Left colon (tissue), 2 donors: ENCODE results near the gene TSSK2. TPM values are rescaled to one million over a fixed set of nuclear protein-coding genes. Genes with fewer than 3 reads are reported as not detected.

Experiments used
- ATAC-seq: fragments of 200-7000 bp; cut with Tn5 transposase; one replicate; pipeline ENCODE4 v1.9.1; 2020; ENCODE audit warnings: mild to moderate bottlenecking, moderate library complexity
- DNase-seq, 2 donors: peaks; one replicate each; pipeline ENCODE4 v3.0.0-alpha.2; 2020
- intact Hi-C, 2 donors: fragments of 100-400 bp; cut with DNase I in 1 of 2; cut with micrococcal nuclease in 1 of 2; formaldehyde crosslinking; loops; one replicate each; pipeline versions ENCODE4 v1.11.2 to v1.14.0; 2022; cut with DNase I, micrococcal nuclease
- total RNA-seq, 2 donors: library from RNA; stranded (reverse); fragmentation: NEBNext Ultra II Directional; extraction: Animal tissue kit (Norgen Biotek cat#: 25700); gene quantifications; one replicate each; pipeline ENCODE4 v1.2.1, GENCODE V29; 2021
- donor health status: DM: no; HTN: no; CAD: no.
- donor health status: DM: yes; HTN: yes; CAD: no.

TSSK2 gene
- total RNA-seq, 2 donors from 2014 or later: not detected

DNA sequence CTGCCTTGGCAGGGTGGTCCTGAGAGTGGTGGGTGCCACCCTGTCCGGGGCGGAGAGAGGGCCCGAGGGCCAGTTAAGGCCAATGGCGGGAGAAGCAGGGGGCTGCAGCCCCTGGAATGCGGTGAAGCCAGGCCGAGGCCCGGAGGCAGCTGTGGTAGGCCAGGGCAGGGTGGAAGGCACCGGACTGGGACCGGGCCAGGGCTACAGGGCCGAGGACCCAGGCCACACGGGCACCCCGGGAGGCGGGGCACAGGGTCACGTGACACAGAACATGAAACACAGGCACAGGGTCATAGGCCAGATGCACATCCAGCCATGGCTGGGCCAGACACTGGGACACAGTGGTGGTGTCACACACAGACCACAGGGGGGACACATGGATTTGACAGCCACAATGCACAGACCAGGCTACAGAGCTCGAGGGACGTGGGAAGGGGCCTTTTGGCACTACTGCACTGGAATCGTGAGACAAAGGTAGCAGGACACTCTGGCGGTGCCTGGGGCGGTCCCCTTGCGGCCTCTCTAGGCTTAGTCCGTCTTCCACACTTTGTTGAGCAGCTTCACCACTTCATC lies 44.6 kb downstream of the TSSK2 start:
- DNase-seq: peak in 1 of 2 donors; percentile 18

DNA sequence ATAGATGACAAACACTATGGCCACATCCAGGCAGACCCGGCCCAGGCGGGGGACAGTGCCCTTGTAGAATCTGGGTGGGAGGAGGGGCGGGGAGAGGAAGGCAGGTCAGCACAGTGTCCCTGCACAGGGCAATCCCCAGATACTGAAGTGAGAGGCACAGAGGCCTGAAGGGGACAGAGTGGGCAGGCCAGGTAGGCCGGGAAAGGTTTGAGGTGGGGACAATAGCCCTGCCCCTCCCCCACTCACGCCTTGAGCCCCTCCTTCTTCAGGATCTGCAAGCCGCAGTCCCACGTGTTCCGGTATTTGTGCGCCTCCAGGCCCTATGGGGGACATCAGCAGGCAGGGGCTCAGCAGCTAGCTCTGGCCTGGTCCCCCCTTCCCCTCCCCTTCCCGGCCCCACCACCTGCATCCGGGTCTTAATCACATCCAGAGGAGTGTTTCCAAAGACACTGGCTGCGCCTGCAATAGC lies 45.1 kb downstream of the TSSK2 start:
- ATAC-seq (no peak), DNase-seq (peak in 1 of 2 donors; percentile 23)
- intact Hi-C loops: no loop called here

More for the DNA sequence above, 44.6 kb downstream of the TSSK2 start:
- no peak for ATAC-seq
- intact Hi-C loops: no loop called here

DNA sequence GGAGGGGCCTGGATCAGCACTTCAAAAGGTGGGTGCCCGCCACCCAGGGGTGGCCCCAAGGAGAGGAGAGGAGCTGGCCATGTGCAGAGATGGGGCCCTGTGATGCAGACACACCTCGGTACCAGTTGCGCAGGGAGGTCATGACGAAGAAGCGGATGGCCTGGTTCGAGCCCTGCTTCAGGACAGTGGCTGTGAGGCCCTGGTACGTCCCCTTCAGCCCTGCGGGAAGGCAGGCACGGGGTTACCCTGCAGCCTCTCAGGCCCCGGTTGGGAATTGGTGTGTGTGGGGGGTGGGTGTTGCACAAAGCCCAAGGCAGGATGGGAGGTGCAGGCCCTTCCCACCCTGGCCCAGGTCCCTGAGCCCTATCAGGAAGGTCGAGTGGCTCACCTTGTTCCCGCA lies 45.6 kb downstream of the TSSK2 start:
- ATAC-seq: no peak
- intact Hi-C loops: no loop called here

DNA sequence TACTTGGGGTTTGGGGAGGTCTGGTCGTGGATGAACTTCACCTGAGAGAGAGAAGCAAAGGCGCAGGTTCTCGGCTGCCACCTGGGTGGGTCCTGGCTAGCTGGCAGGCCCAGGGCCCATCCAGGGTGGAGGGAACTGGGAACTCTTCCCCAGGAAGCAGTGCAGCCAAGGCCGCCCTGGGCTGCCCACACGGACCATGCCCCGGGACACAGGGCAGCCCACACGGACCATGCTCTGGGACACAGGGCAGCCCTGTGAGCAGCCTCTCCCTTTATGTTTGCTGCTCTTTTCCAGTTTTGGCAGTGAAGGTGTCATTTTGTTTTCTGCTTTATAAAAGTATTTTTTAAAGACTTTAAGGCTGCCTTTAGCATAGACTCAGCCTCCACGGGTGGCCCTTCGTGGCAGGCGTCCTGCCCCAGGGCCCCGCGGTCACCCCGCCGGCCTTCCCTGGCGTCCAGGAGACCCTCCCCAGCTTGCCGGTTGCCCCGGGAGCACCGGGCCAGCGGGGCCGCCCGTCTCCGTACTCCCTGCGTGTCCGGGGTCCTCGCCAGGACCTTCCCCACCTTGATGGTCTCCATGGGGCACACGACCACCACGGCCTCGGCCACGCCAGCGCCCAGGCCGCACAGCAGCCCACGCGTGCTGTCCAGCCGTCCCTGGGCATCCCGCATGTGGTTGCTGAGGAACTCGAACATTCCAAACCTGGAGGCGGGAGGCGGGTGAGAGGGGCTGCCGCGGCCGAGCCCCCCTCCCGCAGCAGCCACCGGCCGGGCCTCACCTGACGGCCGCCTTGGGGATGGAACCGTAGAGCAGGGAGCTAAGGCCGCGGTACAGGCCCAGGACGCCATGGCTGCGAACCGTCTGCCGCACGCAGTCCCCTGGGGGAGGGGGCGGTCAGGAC lies 46.3 kb downstream of the TSSK2 start:
- peak in 1 of 2 donors; percentile 14 for DNase-seq
- ATAC-seq: no peak
- intact Hi-C loops: no loop called here

More for the DNA sequence above, 45.6 kb downstream of the TSSK2 start:
- DNase-seq: peak in 1 of 2 donors; percentile 13

DNA sequence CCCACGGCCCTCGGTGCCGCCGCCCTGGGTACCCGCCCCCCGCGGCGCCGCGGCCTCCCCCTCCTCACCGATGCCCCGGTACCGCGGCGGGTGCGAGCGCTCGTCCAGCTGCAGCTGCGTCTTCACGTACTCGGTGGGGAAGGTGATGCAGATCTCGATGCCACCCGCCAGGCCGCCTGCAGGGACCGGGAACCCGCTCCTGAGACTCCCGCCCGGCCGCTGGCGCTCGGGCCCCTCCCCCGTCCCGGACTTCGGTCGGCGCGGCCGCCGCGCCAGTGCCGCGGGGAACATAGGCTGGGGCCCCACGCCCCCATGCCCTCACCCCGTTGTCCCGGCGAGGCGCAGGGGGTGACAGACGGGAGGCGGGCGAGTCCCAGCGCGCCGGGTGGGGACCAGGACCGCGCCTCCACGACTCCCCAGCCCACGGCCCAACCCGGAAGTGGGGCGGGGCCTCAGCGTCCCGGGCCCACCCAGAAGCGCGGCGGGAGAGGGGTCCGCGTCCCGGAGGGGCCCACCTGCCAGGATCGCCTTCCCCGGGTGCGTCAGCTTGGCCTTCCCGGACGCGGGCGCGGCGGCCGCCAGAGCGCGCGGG lies 47.1 kb downstream of the TSSK2 start:
- DNase-seq (peak; percentile 60 to 78), ATAC-seq (peak; percentile 48)
- intact Hi-C loops: no loop called here

DNA sequence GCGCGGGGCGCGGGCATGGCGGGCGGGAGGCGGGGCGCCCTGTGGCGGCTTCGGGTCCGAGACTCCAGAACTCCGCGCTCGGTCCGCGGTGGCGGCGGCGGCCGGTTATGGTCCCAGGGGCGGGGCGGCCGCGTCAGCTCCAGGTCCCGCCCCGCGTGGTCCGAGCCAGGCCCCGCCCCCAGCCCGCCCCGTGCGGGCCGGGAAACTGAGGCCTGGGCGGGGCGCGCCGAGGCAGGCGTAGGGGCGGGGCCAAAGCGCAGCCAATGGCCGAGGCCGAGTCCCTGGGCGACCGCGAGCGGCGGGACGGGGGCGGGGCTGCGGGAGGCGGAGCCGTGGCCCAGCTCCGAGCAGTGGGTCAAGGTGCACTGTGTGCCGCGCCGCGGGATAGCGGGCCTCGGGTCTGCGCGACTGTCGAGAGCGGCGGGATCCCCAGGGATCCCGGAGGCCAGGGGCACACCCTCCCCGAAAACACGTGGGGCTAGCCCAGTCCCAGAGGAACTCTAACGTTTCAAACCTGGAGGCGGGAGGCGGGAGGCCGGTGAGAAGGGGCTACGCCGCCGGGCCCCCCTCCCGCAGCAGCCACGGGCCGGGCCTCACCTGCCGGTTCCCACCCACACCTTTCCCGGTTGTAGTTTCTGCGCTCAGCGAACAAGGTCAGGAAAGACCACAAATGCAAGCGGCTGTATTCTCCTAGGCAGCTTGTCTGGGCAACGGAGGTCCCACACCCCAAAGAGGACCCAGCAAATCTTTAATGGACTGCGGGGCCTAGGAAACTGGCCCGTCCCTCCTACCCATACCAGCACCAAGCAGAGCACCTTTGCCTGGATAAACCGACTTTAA lies 47.8 kb downstream of the TSSK2 start, which contains the start of gene SLC25A1:
Gene SLC25A1 (minus strand): TSS at position 80 of the 840 bp plus-strand sequence. CDS start 63 bp downstream, at position 17.
- intact Hi-C loops: no loop called here
- DNase-seq: peak; percentile 91 to 96
- ATAC-seq: peak; percentile 81

DNA sequence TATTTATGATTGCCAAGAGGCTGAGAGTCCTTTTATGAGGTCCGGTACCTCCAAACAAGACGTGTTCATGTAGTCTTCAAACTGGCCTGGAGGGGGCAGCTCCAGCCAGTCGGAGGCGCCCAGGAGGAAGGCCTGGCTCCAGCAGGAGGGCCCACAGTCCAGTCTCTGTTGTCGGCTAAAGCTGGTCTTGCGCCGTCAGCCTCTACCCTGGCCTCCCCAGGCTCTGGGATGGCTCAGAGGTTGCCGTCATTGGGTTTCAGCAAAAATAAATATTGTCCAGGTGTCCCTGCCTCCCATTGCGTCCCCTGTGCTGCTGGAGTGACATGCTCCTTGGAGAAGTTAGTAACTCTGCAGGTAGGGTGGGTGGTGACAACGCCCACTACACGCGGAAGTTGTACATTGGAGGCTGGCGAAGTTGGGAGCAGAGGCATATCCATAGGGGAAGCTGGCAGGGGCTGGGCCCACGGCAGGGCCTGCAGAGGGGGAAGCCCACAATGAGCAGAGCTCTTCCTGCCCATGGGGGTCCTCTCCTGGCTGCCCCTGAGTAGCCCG lies 48.5 kb downstream of the TSSK2 start:
- ATAC-seq: peak; percentile 70
- DNase-seq: peak; percentile 81 to 87
- intact Hi-C loops: no loop called here

DNA sequence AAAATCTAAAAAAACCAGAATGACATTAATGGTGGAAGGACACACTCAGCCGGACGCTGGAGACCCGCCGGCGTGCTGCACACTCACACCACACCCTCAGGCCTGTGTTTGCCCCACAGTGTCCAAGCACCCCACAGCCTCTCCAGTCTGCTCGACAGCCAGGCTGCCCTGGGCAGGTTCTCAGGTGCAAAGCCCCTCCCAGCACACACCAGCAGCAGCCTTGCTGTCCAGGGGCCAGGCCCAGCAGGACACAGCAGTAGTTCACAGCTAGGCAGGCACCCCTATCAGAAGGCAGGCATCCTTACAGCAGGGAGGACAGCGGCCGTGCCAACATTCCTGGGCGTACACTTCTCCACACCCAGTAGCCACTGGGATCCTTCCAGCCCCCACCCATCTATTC lies 49.1 kb downstream of the TSSK2 start:
- DNase-seq (no peak), ATAC-seq (no peak)
- intact Hi-C loops: no loop called here

DNA sequence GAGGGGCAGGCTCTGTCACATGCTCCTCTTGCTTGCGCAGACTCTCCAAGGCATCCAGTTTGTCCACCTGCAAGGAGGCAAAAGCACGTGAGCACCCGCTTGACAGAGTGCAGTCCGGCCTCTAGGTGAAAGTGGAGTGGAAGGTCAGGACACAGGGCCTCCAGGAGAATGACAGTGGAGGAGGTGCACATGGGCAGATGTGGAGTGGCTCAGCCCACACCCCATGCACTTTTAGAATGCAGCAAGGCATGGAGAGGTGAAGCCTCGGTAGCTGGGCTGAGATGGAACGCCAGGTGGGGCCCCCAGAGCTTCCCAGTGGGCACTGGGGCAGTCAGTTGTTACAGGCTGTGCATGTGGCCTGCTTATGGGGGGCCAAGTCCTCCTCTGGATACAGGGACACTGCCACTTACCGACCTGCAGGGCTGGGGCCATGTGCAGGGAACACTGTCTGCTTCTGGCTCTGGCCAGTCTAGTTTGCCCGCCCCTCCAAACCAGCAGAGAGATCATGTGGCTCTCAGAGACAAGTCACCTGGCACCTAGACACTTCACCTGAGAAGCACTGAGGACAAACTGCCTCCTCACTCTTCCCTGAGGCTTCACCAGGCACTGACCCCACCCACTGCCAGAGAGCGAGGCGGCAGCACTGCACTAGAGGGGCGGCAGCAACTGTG lies 49.8 kb downstream of the TSSK2 start:
- DNase-seq: no peak
- ATAC-seq: no peak
- intact Hi-C loops: no loop called here

DNA sequence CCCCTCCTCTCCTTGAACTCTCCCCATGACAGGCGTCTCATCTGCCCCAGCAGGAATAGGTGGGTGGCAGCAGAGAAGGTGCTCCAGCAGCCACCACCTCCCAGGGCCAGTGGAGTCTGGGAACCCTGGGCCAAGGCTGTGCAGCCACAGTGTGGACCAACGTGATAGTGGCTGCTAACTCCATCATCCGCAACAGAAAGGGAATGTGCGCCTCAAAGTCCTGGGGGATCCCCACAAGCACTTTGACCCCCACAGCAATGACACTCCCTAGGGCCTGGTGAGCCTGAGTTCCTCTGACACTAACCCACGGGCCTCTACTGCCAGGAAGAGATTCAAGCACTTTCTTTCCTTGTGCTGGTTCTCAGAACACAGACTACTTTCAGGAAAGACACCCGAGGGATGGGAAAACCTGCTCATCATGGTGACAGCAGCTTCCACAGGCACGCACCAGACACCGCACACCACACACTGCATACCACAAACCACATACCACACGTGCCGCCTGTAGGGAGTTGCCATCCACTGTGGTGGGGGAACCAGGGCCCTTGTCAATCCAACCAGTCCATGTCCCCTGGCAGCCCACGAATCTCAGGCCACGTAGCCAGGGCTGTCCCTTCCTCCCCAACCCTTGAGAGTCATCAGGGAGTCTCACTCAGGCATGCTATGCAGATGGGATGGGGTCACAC lies 50.8 kb downstream of the TSSK2 start:
- intact Hi-C loops: no loop called here
- no peak for DNase-seq
- no peak for ATAC-seq

Other genes starting within 250 kb of the TSSK2 start
- gene DGCR6, start 225.0 kb upstream of the TSSK2 start, total RNA-seq: 1 to 10 TPM; 1.2 to 2.3 TPM
- gene PRODH, start 195.0 kb upstream of the TSSK2 start, total RNA-seq: 10 to 100 TPM; 10.2 to 15.5 TPM
- gene DGCR2, start 8.9 kb upstream of the TSSK2 start, total RNA-seq: 100 to 1,000 TPM in 1 of 2 donors, 10 to 100 TPM in 1; 85.8 to 104 TPM
- 10 to 100 TPM in 1 of 2 donors, 1 to 10 TPM in 1; 9.6 to 10.8 TPM for gene ESS2, start 13.3 kb downstream of the TSSK2 start, total RNA-seq
- gene GSC2, start 19.0 kb downstream of the TSSK2 start, total RNA-seq: not detected
- gene SLC25A1, start 47.4 kb downstream of the TSSK2 start, total RNA-seq: 100 to 1,000 TPM; 137 to 194 TPM
- 1 to 10 TPM; 2.1 to 4.6 TPM for gene CLTCL1, start 160.4 kb downstream of the TSSK2 start, total RNA-seq